HepG2 (cell line): ENCODE data around the gene XRCC1. TPM values are rescaled to one million over a fixed set of nuclear protein-coding genes. Genes with fewer than 3 reads are reported as not detected.
A peak's percentile ranks its signal among the peaks of the same experiment; 100 is the strongest.

Experiments
- AHR ChIP-seq: IDR thresholded peaks from 2 replicates; pipeline ENCODE4 v1.6.1; 2018; ENCODE audit warnings: missing genetic modification reagents, missing compliant biosample characterization
- ETV6 ChIP-seq: sonication (generic); formaldehyde crosslinking; conservative IDR thresholded peaks from 2 replicates; pipeline ENCODE4 v1.4.0; 2020; ENCODE audit warnings: missing genetic modification reagents
- KLF15 ChIP-seq: sonication (generic); formaldehyde crosslinking; IDR thresholded peaks from 2 replicates; pipeline ENCODE4 v1.8.1; 2023; ENCODE audit warnings: borderline replicate concordance, mild to moderate bottlenecking, inconsistent platforms, missing genetic modification reagents, mixed read lengths
- MAFK ChIP-seq, 2 experiments: IDR thresholded peaks in 1 of 2; conservative IDR thresholded peaks in 1 of 2; 2 replicates each; pipeline ENCODE4 v1.6.1; 2011; ENCODE audit warnings: improper control_type of control experiment in 2 of 2, low read length in 2 of 2
- RARG ChIP-seq: sonication (generic); formaldehyde crosslinking; IDR thresholded peaks from 2 replicates; pipeline ENCODE4 v1.4.0; 2020; ENCODE audit warnings: low read depth, mild to moderate bottlenecking, missing genetic modification reagents
- RXRB ChIP-seq: IDR thresholded peaks from 2 replicates; pipeline ENCODE4 v1.6.1; 2016; ENCODE audit warnings: borderline replicate concordance, missing genetic modification reagents, missing compliant biosample characterization
- SMAD3 ChIP-seq: sonication (generic); formaldehyde crosslinking; IDR thresholded peaks from 2 replicates; pipeline ENCODE4 v1.4.0; 2020; ENCODE audit warnings: missing genetic modification reagents
- SRF ChIP-seq: IDR thresholded peaks from 2 replicates; pipeline ENCODE4 v1.6.1; 2011; ENCODE audit warnings: mild to moderate bottlenecking, low read depth, low read length, moderate library complexity
- YEATS2 ChIP-seq: sonication (generic); formaldehyde crosslinking; IDR thresholded peaks from 2 replicates; pipeline ENCODE4 v1.4.0; 2020; ENCODE audit warnings: missing genetic modification reagents, borderline replicate concordance
- ZBTB8A ChIP-seq: sonication (generic); formaldehyde crosslinking; IDR thresholded peaks from 2 replicates; pipeline ENCODE4 v1.4.0; 2020; ENCODE audit warnings: mild to moderate bottlenecking, low read depth, missing genetic modification reagents, borderline replicate concordance
- ZNF326 ChIP-seq: sonication (generic); formaldehyde crosslinking; IDR thresholded peaks from 2 replicates; pipeline ENCODE4 v1.4.0; 2020; ENCODE audit warnings: missing genetic modification reagents, borderline replicate concordance
- ZNF460 ChIP-seq: sonication (generic); formaldehyde crosslinking; IDR thresholded peaks from 2 replicates; pipeline ENCODE4 v1.5.1; 2020; ENCODE audit warnings: missing genetic modification reagents, mild to moderate bottlenecking, borderline replicate concordance
- ZNF605 ChIP-seq: sonication (generic); formaldehyde crosslinking; IDR thresholded peaks from 2 replicates; pipeline ENCODE4 v1.8.0; 2022; ENCODE audit warnings: mild to moderate bottlenecking, missing genetic modification reagents
- polyA plus RNA-seq, 8 experiments: library from polyadenylated mRNA; depleted of rRNA in 3 of 8; stranded (reverse) in 7 of 8; unstranded in 1 of 8; fragments of >200 nt; fragmentation: Illumina TruSeq in 4 of 8; extraction: Trizol in 4 of 8; gene quantifications; 2 replicates each; pipeline versions ENCODE4 v1.2.1 to v1.2.3, GENCODE V29; 2011 to 2016; ENCODE audit warnings: low read depth in 4 of 8, missing spikeins in 1 of 8, mixed read lengths in 1 of 8; ENCODE audit not compliant: insufficient read depth in 1 of 8
- total RNA-seq, 5 experiments: library from RNA; depleted of rRNA; stranded (reverse); fragments of >200 nt; fragmentation: Illumina TruSeq; extraction: Trizol; gene quantifications; 2 replicates each; pipeline ENCODE4 v1.2.3, GENCODE V29; 2016; ENCODE audit warnings: low read depth in 1 of 5
- TF ChIP-seq, protein P1 (sequence below): sonication (generic); formaldehyde crosslinking; IDR thresholded peaks from 2 replicates; pipeline ENCODE4 v1.5.0; 2020; ENCODE audit warnings: mild to moderate bottlenecking, missing genetic modification reagents
- TF ChIP-seq, protein P2 (sequence below): sonication (generic); formaldehyde crosslinking; IDR thresholded peaks from one replicate; pipeline ENCODE4 v1.5.1; 2020; ENCODE audit warnings: mild to moderate bottlenecking, missing genetic modification reagents; ENCODE audit errors: not compliant biosample characterization
- TF ChIP-seq, protein P3 (sequence below): sonication (generic); formaldehyde crosslinking; IDR thresholded peaks from 2 replicates; pipeline ENCODE4 v1.8.1; 2022; ENCODE audit warnings: mild to moderate bottlenecking, missing genetic modification reagents

The XRCC1 gene
- total and polyA plus RNA-seq, 2 of the 13 experiments (the other 11 are each of a cell fraction or from before 2014, with no cell fraction given): 24.7 to 26.3 TPM

DNA sequence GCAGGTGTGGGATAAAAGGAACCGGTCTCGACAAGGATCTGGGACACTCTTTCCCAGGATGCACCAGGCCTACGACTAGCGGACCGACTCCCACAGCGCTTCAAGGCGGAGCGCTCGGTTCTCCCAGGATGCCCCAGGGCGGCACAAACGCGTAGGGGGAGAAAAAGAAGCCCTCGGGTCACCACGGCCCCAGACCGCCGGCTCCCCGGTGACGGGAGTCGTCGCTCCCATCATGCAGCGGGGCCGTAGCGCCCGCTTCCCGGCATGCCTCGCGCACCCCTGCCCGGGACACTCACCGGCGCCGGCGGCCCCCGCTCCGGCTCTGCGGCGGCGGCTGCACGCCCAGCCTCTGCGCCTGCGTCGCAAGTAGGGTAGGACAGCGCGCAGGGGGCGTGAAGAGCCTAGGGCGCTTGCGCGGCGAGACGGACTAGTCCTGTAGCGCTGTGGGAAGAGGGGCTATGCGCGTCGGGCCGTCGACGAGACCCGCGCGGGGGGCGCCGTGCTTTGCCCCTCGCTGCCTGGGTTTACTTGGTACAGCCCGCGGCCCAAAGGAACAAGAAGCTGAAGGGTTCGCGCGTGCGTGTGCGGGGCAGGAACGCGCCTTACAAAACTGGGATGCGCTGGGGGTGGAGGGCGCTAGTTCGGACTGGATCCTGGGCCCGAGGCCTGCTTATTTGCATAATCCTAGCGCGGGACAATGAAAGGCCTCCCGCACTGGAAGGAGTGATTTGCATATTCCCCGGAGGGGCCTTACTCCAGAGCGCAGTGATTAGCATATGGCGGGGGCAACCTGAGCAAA lies 44.1 kb upstream of the XRCC1 start, which contains the start of gene ZNF428 (continued):
- TF ChIP-seq, protein P1, sequence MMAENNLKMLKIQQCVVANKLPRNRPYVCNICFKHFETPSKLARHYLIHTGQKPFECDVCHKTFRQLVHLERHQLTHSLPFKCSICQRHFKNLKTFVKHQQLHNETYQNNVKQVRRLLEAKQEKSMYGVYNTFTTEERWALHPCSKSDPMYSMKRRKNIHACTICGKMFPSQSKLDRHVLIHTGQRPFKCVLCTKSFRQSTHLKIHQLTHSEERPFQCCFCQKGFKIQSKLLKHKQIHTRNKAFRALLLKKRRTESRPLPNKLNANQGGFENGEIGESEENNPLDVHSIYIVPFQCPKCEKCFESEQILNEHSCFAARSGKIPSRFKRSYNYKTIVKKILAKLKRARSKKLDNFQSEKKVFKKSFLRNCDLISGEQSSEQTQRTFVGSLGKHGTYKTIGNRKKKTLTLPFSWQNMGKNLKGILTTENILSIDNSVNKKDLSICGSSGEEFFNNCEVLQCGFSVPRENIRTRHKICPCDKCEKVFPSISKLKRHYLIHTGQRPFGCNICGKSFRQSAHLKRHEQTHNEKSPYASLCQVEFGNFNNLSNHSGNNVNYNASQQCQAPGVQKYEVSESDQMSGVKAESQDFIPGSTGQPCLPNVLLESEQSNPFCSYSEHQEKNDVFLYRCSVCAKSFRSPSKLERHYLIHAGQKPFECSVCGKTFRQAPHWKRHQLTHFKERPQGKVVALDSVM (CRISPR knock-in tag): peak; percentile 65
- TF ChIP-seq KLF15 (CRISPR knock-in tag) (peak; percentile 95), RARG (CRISPR knock-in tag) (no peak), MAFK (conservative IDR thresholded peaks at IDR 0.05 in 1 of 2, IDR thresholded peaks at IDR 0.05 in 1 of 2; ENCODE audit: low read length in 2 of 2) (no peak), ZNF326 (CRISPR knock-in tag) (no peak), ETV6 (CRISPR knock-in tag) (peak; percentile 84; the same call in 1 of the 2 replicates), YEATS2 (peak; percentile 20; the same call in 1 of the 2 replicates), SRF (no peak), RXRB (CRISPR knock-in tag) (no peak; the same call in 1 of the 2 replicates), ZNF605 (CRISPR knock-in tag) (peak; percentile 73), SMAD3 (CRISPR knock-in tag) (no peak), ZBTB8A (CRISPR knock-in tag) (peak; percentile 37; the same call in 1 of the 2 replicates), AHR (CRISPR knock-in tag) (peak; percentile 82; the same call in 1 of the 2 replicates), ZNF460 (CRISPR knock-in tag) (no peak; the same call in 1 of the 2 replicates)
- TF ChIP-seq, protein P2, sequence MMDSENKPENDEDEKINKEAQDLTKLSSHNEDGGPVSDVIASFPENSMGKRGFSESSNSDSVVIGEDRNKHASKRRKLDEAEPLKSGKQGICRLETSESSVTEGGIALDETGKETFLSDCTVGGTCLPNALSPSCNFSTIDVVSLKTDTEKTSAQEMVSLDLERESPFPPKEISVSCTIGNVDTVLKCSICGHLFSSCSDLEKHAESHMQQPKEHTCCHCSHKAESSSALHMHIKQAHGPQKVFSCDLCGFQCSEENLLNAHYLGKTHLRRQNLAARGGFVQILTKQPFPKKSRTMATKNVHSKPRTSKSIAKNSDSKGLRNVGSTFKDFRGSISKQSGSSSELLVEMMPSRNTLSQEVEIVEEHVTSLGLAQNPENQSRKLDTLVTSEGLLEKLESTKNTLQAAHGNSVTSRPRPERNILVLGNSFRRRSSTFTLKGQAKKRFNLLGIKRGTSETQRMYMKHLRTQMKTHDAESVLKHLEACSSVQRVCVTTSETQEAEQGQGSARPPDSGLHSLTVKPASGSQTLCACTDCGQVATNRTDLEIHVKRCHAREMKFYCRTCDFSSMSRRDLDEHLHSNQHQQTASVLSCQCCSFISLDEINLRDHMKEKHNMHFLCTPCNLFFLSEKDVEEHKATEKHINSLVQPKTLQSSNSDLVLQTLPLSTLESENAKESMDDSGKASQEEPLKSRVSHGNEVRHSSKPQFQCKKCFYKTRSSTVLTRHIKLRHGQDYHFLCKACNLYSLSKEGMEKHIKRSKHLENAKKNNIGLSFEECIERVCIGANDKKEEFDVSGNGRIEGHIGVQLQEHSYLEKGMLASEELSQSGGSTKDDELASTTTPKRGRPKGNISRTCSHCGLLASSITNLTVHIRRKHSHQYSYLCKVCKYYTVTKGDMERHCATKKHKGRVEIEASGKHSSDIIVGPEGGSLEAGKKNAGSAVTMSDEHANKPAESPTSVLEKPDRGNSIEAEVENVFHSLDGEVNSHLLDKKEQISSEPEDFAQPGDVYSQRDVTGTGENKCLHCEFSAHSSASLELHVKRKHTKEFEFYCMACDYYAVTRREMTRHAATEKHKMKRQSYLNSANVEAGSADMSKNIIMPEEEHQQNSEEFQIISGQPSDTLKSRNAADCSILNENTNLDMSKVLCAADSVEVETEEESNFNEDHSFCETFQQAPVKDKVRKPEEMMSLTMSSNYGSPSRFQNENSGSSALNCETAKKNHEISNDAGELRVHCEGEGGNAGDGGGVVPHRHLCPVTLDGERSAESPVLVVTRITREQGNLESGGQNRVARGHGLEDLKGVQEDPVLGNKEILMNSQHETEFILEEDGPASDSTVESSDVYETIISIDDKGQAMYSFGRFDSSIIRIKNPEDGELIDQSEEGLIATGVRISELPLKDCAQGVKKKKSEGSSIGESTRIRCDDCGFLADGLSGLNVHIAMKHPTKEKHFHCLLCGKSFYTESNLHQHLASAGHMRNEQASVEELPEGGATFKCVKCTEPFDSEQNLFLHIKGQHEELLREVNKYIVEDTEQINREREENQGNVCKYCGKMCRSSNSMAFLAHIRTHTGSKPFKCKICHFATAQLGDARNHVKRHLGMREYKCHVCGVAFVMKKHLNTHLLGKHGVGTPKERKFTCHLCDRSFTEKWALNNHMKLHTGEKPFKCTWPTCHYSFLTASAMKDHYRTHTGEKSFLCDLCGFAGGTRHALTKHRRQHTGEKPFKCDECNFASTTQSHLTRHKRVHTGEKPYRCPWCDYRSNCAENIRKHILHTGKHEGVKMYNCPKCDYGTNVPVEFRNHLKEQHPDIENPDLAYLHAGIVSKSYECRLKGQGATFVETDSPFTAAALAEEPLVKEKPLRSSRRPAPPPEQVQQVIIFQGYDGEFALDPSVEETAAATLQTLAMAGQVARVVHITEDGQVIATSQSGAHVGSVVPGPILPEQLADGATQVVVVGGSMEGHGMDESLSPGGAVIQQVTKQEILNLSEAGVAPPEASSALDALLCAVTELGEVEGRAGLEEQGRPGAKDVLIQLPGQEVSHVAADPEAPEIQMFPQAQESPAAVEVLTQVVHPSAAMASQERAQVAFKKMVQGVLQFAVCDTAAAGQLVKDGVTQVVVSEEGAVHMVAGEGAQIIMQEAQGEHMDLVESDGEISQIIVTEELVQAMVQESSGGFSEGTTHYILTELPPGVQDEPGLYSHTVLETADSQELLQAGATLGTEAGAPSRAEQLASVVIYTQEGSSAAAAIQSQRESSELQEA (CRISPR knock-in tag): no peak
- TF ChIP-seq, protein P3, sequence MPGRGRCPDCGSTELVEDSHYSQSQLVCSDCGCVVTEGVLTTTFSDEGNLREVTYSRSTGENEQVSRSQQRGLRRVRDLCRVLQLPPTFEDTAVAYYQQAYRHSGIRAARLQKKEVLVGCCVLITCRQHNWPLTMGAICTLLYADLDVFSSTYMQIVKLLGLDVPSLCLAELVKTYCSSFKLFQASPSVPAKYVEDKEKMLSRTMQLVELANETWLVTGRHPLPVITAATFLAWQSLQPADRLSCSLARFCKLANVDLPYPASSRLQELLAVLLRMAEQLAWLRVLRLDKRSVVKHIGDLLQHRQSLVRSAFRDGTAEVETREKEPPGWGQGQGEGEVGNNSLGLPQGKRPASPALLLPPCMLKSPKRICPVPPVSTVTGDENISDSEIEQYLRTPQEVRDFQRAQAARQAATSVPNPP (CRISPR knock-in tag): peak; percentile 24; the same call in 1 of the 2 replicates
